Brain microvascular endothelial cell (primary cell): ENCODE data around the gene GARS1.
A peak's percentile ranks its signal among the peaks of the same experiment; 100 is the strongest.

Source experiments
- DNase-seq: peaks from one replicate; pipeline ENCODE4 v3.0.0-alpha.2; 2020
- H3K27ac ChIP-seq: fragments of 250-450 bp; sonication (Bioruptor Pico); 2 replicates; pipeline ENCODE4 v1.5.1; 2020; ENCODE audit warnings: mild to moderate bottlenecking, moderate library complexity
- H3K27me3 ChIP-seq: fragments of 250-450 bp; sonication (Bioruptor Pico); replicated peaks from 2 replicates; pipeline ENCODE4 v1.5.1; 2020; ENCODE audit warnings: mild to moderate bottlenecking
- H3K36me3 ChIP-seq: fragments of 250-450 bp; sonication (Bioruptor Pico); replicated peaks from 2 replicates; pipeline ENCODE4 v1.5.1; 2020; ENCODE audit warnings: mild to moderate bottlenecking
- H3K4me3 ChIP-seq: 2 replicates; pipeline ENCODE4 v1.5.1; 2011; ENCODE audit warnings: low read depth, mild to moderate bottlenecking, control low read depth, low read length, moderate library complexity
- CTCF ChIP-seq: IDR thresholded peaks from 2 replicates; pipeline ENCODE4 v1.5.1; 2011; ENCODE audit warnings: low read depth, mild to moderate bottlenecking, moderate library complexity, low read length, control low read depth, inconsistent platforms; ENCODE audit errors: missing control alignments
- in situ Hi-C: cut with HindIII; loops from 2 replicates; pipeline ENCODE4 v1.10.0; 2017; ENCODE audit warnings: low sequenced_read_pairs, low pct_ligation_motif_present

GARS1 gene

GRCh38 chr7:30559611-30560010, 35.1 kb upstream of the GARS1 start:
- H3K36me3 ChIP-seq, result no peaks in the 10 kb centered on the region
- H3K4me3 ChIP-seq, result no peak overlapping the region
- TF ChIP-seq CTCF, result no peak
- no peaks in the 10 kb centered on the region for H3K27me3 ChIP-seq
- no peak overlapping the region for H3K27ac ChIP-seq
- no peak for DNase-seq
- in situ Hi-C loops, result no loop called here

GRCh38 chr7:30561389-30561788, 33.3 kb upstream of the GARS1 start:
- in situ Hi-C loops, result no loop called here
- no peaks in the 10 kb centered on the region for H3K27me3 ChIP-seq
- no peak for DNase-seq
- TF ChIP-seq CTCF, result no peak
- no peaks in the 10 kb centered on the region for H3K36me3 ChIP-seq
- no peak overlapping the region for H3K27ac ChIP-seq
- no peak overlapping the region for H3K4me3 ChIP-seq

- H3K4me3 ChIP-seq, result no peak overlapping the region
- TF ChIP-seq CTCF, result peak; percentile 57
- H3K27me3 ChIP-seq, result no peaks in the 10 kb centered on the region
- DNase-seq, result peak; percentile 74
- H3K27ac ChIP-seq, result no peak overlapping the region
- no peaks in the 10 kb centered on the region for H3K36me3 ChIP-seq
- in situ Hi-C loops, result no loop called here
Observed at GRCh38 chr7:30562498-30562897, 32.2 kb upstream of the GARS1 start.

- Histone ChIP-seq H3K4me3 (no peak overlapping the region), H3K27me3 (no peaks in the 10 kb centered on the region), H3K27ac (no peak overlapping the region), H3K36me3 (no peaks in the 10 kb centered on the region)
- DNase-seq, result peak; percentile 14
- no peak for TF ChIP-seq CTCF
- in situ Hi-C loops, result no loop called here
Observed at GRCh38 chr7:30562909-30563308, 31.8 kb upstream of the GARS1 start.

GRCh38 chr7:30563326-30563942, 31.2 kb upstream of the GARS1 start:
- Histone ChIP-seq H3K36me3 (no peaks in the 10 kb centered on the region), H3K27me3 (no peaks in the 10 kb centered on the region), H3K27ac (no peak overlapping the region), H3K4me3 (no peak overlapping the region)
- no peak for TF ChIP-seq CTCF
- in situ Hi-C loops, result no loop called here
- peak; percentile 37 for DNase-seq

GRCh38 chr7:30564243-30564892, 30.3 kb upstream of the GARS1 start:
- in situ Hi-C loops, result no loop called here
- H3K36me3 ChIP-seq, result no peaks in the 10 kb centered on the region
- no peak overlapping the region for H3K27ac ChIP-seq
- H3K27me3 ChIP-seq, result no peaks in the 10 kb centered on the region
- DNase-seq, result peak; percentile 82
- H3K4me3 ChIP-seq, result no peak overlapping the region
- TF ChIP-seq CTCF, result peak; percentile 90
